Mucosa of descending colon (tissue), 3 donors: ENCODE data around the gene NEMP1. TPM values are rescaled to one million over a fixed set of nuclear protein-coding genes. Genes with fewer than 3 reads are reported as not detected.

Experiments used
- ATAC-seq: fragments of 200-7000 bp; cut with Tn5 transposase; one replicate; pipeline ENCODE4 v1.9.1; 2020; ENCODE audit warnings: mild to moderate bottlenecking, moderate library complexity
- DNase-seq, 3 donors: peaks; one replicate each; pipeline ENCODE4 v3.0.0-alpha.2; 2020
- H3K36me3 ChIP-seq: fragments of 200-600 bp; one replicate; pipeline ENCODE4 v1.8.0; 2021; ENCODE audit warnings: low read depth, mild to moderate bottlenecking
- H3K4me1 ChIP-seq: fragments of 200-600 bp; one replicate; pipeline ENCODE4 v1.8.0; 2021; ENCODE audit warnings: low read depth, mild to moderate bottlenecking
- H3K4me3 ChIP-seq: fragments of 200-600 bp; one replicate; pipeline ENCODE4 v1.8.0; 2021; ENCODE audit warnings: mild to moderate bottlenecking
- H3K9me3 ChIP-seq: fragments of 200-600 bp; one replicate; pipeline ENCODE4 v1.8.0; 2021; ENCODE audit warnings: mild to moderate bottlenecking
- intact Hi-C, 2 donors: fragments of 100-400 bp; cut with DNase I in 1 of 2; cut with micrococcal nuclease in 1 of 2; formaldehyde crosslinking; loops; one replicate each; pipeline versions ENCODE4 v1.11.0 to v1.11.1; 2022; cut with DNase I, micrococcal nuclease
- total RNA-seq, 3 donors: library from RNA; stranded (reverse); fragmentation: NEBNext Ultra II Directional in 2 of 3; extraction: Animal tissue kit (Norgen Biotek cat#: 25700) in 2 of 3; gene quantifications; one replicate each; pipeline versions ENCODE4 v1.2.1 to v1.2.4, GENCODE V29; 2021 to 2023
- TF ChIP-seq, protein P1 (sequence below): fragments of 200-600 bp; IDR thresholded peaks from one replicate; pipeline ENCODE4 v1.8.0; 2022; ENCODE audit warnings: antibody characterized with exemption, mild to moderate bottlenecking
- donor health status: DM: no; HTN: no; CAD: no; lungs with moderate emphysema.
- donor health status: DM: no; HTN: no; CAD: no.
- donor health status: DM: no; HTN: yes; CAD: no.

Gene NEMP1
- total RNA-seq, 3 donors from 2014 or later = 6.3 to 16.9 (median 10.2) TPM

GRCh38 chr12:57098546-57098945, 20.0 kb upstream of the NEMP1 start:
- TF ChIP-seq, protein P1, sequence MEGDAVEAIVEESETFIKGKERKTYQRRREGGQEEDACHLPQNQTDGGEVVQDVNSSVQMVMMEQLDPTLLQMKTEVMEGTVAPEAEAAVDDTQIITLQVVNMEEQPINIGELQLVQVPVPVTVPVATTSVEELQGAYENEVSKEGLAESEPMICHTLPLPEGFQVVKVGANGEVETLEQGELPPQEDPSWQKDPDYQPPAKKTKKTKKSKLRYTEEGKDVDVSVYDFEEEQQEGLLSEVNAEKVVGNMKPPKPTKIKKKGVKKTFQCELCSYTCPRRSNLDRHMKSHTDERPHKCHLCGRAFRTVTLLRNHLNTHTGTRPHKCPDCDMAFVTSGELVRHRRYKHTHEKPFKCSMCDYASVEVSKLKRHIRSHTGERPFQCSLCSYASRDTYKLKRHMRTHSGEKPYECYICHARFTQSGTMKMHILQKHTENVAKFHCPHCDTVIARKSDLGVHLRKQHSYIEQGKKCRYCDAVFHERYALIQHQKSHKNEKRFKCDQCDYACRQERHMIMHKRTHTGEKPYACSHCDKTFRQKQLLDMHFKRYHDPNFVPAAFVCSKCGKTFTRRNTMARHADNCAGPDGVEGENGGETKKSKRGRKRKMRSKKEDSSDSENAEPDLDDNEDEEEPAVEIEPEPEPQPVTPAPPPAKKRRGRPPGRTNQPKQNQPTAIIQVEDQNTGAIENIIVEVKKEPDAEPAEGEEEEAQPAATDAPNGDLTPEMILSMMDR = no peak
- peaks cover 19% of the 10 kb centered on the region for H3K4me1 ChIP-seq
- ATAC-seq (no peak), DNase-seq (no peak)
- H3K9me3 ChIP-seq = no peaks in the 10 kb centered on the region
- intact Hi-C loops = no loop called here
- no peaks in the 10 kb centered on the region for H3K36me3 ChIP-seq
- H3K4me3 ChIP-seq = no peak overlapping the region

DNA sequence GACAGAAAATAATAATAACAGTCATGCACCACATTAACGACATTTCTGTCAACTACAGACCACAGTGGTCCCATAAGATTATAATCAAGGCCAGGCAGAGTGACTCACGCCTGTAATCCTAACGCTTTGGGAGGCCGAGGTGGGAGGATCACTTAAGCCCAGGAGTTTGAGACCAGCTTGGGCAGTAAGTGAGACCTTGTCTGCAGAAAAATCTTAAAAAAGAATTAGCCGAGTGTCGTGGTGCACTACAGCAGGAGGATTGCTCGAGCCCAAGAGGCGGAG, 18.9 kb upstream of the NEMP1 start:
- peaks cover 20% of the 10 kb centered on the region for H3K4me1 ChIP-seq
- no peaks in the 10 kb centered on the region for H3K9me3 ChIP-seq
- ATAC-seq (no peak), DNase-seq (no peak)
- no peak overlapping the region for H3K4me3 ChIP-seq
- TF ChIP-seq, protein P1 = no peak
- no peaks in the 10 kb centered on the region for H3K36me3 ChIP-seq
- intact Hi-C loops = no loop called here

DNA sequence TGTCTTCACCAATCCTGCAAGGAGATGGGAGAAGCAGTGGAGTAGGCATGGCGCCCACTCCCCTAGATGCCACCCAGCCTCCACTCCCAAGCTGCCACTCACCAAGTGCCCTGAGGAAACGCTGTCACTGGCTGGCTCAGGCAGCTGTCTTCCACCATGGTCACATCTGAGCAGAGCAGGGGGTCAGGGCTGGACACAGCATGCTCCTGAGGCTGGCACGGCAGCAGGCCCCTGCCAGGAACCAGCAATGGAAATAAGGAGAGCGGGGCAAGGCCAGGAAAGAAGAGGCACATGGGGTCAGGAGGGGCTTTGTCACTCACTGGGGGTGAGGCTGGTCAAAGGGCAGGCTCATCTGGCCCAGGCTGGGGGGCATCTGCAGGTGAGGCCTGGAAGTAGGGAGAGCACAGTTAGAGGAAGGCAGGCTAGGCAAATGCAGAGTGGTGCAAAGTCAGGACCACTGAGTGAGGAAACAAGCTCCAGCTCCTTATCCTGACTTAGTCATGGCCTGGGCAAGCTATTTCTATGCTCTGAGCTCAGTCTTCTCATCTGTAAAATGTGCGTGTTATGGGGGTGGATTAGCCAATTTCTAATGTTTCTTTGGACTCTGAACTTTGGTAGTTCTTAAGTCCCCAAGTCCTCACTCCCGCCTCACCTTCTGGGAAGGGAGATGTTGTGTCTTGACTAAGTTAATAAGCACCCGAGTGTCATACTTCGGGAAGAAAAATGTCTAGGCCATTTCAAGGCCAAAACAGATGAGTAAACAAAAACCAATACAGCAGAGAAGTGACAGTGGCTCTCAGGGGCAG, 18.4 kb upstream of the NEMP1 start:
- H3K36me3 ChIP-seq = no peaks in the 10 kb centered on the region

GRCh38 chr12:57096099-57096572, 17.5 kb upstream of the NEMP1 start:
- TF ChIP-seq, protein P1 = no peak
- intact Hi-C loops = no loop called here
- DNase-seq (peak in 1 of 3 donors; percentile 42), ATAC-seq (no peak)
- peaks cover 18% of the 10 kb centered on the region for H3K4me1 ChIP-seq
- H3K4me3 ChIP-seq = no peak overlapping the region
- H3K9me3 ChIP-seq = no peaks in the 10 kb centered on the region
- H3K36me3 ChIP-seq = no peaks in the 10 kb centered on the region

More for the DNA sequence above, 18.4 kb upstream of the NEMP1 start:
- TF ChIP-seq, protein P1 = no peak
- no peak overlapping the region for H3K4me3 ChIP-seq
- no peak for ATAC-seq
- intact Hi-C loops = no loop called here
- DNase-seq = peak in 1 of 3 donors; percentile 30
- H3K4me1 ChIP-seq = peaks cover 15% of the 10 kb centered on the region
- no peaks in the 10 kb centered on the region for H3K9me3 ChIP-seq

DNA sequence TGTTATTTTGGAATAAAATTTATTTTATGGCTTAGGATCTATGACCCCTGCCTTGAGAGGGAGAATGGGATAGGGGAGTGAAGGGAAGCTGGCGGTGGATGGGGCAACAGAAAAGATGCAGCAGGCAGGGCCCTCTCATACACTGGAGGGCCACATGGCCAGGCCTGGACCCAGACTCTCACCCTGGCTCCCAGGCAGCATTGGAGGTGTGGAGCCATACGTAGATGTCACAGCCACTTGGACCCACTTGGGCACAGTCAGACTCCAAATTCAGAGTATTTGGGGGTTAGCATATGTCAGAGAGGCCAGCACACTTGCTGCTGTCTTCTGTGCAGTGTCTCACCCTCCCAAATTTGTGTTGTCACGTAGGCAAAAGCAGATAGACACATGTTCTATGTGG, 16.8 kb upstream of the NEMP1 start:
- Histone ChIP-seq H3K4me1 (peaks cover 15% of the 10 kb centered on the region), H3K36me3 (no peaks in the 10 kb centered on the region), H3K9me3 (no peaks in the 10 kb centered on the region), H3K4me3 (no peak overlapping the region)
- ATAC-seq = no peak
- TF ChIP-seq, protein P1 = no peak
- intact Hi-C loops = no loop called here
- DNase-seq = no peak
